Activated CD4-positive, CD25-positive, alpha-beta regulatory T cell treated with anti-CD3 and anti-CD28 coated beads, Interleukin-2, amount 50 U/mL, for 72 hours (primary cell): ENCODE measurements around the gene TMUB2.

Experiments used
- DNase-seq: peaks from one replicate; pipeline ENCODE4 v3.0.0; 2021

Gene TMUB2

DNA sequence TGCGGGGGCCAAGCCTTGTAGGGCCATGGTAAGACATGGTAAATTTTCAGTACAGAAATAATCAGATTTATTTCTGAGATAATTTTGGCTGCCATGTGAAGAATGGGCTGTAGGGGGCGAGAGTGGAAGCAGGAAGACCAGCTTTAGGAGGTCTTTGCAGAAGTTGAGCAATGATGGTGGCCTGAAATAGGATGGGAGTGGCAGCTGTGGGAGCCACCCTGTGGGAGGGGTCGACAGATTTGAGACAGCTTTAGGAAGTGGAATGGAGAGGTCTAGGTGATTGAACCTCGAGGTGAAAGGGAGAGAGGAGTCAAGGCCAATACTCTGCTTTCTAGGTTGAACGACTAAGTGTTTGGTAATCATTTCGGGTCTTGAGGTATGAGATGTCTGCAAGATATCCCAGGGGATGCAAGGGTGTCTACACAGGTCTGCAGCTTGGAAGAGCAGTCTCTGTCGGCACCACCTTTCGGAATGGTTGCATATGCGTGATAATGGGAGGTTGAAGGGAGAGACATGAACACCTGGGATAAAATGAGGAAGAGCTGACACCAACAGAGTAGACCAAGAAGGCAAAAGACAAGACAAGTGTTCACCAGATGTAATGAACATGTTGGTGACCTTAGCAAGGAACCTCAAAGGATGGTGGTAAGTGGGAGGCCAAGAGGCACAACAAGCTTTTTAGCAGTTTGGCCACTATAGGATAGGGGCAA, 17.1 kb downstream of the TMUB2 start:
- no peak for DNase-seq

DNA sequence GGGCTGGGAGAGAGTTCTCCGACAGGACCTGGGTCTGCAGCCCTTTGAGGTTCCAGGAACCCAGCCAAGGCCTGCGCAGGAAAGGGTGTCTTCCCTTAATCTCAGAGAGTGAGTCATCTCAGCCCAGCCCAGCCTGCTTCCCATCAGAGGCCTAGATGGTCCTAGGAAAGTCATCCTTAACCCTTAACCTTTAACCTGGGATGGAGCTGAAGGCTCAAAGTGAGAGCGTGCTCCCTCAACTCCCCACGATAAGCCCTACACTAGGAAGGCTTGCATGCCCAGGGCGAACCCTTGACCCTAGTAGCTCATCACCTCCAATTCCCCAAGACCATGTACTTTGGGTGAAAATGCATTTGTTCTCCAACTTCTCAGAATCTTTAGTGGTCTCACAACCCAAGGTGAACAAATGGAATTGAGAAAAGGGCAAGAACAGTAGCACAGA, 17.7 kb downstream of the TMUB2 start:
- no peak for DNase-seq

DNA sequence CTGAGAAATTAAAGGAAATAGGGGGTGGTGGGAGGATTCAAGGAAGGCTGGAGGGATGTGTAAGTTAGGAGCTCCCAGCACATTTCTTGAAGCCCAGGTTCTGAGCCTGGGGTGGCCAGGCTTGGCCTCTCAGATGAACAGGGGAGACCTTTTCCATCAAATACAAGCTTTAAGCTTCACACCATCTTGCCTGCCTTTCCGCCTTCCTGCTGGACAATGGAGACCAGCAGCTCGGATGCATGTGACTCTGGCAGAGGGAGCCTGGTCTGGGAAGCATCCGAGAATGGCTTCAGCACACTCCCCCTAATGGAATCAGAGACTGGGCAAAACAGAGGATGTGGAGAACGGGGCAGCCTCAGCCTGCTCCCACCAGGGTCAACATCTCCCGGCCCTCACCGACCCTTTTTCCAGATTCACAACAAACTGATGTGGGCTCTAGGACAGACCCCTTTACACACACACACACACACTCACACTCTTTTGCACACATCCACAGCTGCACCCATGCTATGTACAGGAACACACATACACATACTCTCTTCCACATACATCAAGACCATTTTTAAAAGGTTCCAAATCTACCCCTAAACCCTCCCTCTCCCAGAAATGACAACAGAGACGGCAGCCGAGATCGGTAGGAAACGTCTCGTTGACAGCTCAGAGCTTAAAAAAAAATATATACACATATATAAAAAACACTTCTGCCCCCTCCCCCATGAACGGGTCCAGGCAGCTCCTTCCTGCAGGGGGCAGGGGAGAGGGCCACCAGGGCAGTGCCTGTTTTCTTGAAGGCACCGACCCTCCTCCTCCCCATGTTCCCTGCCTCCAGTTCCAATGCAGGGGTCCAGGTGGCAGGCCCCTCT, 19.4 kb downstream of the TMUB2 start:
- DNase-seq: no peak

DNA sequence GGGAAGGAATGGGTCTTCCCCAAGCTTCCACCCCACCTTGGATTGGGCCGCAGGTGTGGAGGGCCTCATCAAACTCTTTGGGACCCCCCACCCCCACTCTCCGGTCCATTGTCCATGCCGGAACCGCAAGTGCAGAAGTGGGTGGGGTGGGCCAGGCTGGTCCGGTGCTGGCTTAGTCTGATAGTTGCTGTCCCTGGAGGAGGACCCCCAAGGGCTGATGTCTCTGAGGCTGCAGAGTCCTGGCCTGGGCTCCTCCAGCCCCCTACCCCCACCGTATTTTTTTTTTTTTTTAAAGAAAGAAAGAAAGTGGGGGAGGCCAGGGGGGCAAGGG, 20.0 kb downstream of the TMUB2 start:
- DNase-seq: no peak

DNA sequence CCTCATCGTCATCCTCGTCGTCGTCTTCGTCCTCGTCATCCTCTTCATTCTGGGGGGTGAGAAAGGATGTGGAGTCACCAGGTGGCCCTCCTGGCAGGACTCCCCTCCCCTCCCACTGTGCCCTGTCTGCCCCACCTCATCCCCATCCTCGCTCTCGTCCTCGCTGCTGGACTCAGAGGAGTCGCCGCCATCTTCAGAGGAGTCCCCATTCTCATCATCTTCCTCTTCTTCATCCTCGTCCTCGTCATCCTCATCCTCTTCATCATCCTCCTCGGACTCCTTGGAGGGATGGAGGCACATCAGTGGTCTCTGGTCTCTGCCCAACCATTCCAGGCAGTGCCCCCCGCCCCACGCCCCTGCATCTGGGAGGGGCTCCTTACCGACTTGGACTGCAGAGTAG, 20.5 kb downstream of the TMUB2 start:
- DNase-seq: no peak

DNA sequence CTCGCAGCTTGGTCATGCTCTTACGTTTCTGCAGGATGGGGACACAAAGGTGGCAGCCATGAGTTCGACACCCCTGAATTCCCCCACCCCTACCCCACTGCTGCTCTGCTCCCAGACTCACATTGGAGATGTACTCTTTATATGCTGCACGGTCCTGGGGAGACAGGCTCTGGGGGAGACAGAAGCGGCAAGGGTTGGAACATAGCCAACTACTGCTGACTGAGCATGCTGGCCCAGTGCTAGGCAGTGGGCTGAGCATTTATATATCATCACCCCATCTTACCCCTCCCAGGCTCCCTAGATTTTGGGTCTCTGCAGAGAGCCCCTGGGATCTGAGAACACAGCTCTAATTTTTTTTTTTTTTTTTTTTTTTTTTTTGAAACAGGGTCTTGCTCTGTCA, 21.0 kb downstream of the TMUB2 start:
- DNase-seq: no peak

GRCh38 chr17:44209786-44210341, 23.1 kb downstream of the TMUB2 start:
- no peak for DNase-seq

- DNase-seq: peak; percentile 94
These were observed 23.8 kb downstream of the TMUB2 start for GRCh38 chr17:44210342-44211192.

DNA sequence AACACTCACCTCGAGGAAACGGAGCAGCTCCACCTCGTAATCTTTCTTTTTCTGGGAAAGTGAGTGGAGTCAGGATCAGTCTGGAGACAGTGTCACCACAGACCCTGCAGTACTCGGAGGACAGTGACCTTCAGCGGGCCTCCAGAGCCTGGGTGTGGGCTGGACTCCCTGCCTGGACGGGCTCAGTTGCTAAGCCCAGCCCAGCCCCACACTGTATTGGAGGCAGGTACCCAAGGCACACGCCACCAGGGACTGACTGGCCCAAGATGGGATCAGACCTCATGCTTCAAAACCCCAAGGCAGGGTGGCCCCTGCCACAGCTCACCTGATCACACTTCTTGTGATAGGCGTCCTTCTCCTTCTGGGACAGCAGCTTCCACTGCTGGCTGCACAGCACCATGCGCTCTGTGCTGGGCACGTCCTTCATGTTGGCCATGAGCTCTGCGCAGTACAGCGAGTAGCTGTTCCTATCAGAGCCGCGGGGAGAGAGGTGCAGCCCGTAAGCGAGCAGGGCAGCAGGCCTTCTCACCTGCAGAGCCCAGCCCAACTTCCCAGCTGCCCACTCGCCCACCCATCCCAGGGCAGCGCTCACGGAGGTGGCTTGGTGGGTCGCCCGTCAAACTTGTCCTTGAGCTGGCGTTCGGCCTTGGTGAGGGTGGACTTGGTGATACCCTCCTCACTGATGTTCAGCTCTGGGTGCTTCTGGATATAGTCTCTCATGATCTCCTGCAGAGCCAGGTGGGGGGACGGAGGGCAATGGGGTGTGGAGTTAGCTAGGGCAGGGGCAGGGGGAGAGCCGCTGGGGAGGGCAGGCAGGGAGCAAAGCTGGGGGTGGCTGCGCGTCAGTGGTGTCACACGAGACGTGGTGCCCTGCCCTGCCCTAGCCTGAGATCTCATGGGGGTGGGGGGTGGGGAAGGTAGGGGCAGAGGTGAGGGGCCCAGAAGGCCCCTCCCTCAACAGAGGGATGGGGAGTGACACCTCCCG, 24.8 kb downstream of the TMUB2 start:
- DNase-seq: no peak

DNA sequence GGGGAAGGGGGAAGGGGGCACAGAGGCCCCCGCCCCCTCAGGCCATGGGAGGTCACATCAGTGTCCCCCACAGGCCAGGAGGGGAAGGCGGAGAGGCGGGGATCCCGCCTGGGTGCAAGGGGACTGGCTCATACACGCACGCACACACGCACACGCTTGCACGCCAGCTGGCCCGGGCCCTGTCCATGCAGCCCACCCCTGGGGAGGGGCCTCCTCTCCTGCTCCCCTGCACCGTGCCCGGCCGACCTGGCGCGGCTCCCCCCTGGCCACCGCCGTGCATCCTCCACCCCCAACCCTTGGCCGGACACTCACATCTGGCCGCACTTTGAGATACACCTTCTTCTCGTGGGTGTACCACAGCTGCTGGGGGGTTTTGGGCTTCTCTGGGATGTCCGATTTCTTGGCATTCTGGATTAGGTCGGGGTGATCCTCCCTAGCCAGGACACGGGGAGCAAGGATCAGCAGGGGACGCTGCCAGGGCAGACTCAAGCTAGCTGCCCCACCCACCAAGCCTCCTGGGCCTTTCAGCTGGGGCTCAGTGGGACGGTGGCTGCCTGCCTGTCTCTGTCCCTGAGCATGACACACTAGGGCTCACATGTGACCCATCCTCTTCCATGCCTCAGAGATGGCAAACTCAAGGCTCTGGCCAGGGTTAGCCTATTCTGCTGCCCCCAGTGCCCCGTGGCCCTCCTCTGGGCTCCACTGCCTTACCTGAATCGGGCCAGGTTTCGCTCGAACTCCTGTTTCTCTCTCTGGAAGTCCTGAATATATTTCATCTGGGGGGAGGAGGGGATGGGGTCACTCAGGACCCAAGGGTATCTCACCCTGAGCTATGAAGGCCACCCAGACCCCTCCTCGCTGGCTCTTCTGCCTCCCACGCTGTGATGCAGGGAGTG, 26.0 kb downstream of the TMUB2 start:
- no peak for DNase-seq

GRCh38 chr17:44213403-44214229, 26.8 kb downstream of the TMUB2 start:
- no peak for DNase-seq

DNA sequence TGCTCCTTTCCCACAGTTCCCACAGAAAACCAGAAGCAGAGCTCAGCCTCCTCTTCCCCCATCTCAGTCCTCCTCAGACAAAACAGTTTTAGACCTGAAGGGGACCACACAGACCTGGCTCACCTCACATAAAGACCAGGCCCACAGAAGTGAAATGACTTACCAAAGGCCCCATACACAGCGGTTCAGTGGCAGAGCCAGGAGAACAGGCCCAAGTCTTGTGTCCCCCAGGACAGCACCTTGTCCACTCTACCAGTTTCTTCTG, 27.4 kb downstream of the TMUB2 start:
- DNase-seq: no peak

- DNase-seq: no peak
These were observed 28.1 kb downstream of the TMUB2 start for GRCh38 chr17:44214896-44215295.

DNA sequence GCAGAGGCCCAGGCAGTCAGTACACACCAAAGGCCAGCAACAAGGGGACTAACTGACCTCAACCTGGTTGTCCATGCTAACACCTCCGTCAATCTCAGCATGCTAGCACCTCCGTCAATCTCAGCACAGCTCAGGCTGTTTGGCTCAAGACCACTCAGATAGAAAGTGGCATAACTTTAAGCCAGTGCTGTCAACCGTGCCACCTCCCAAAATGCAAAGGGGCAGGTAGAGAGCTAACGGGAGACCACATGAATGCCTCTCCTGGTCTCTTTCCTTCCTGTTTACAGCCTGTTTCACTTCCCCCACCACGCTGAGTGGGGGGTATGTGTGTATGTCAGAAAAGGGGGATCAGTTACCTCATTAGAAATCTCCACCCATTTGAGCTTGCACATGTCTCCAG, 29.4 kb downstream of the TMUB2 start:
- no peak for DNase-seq

GRCh38 chr17:44216694-44217093, 29.9 kb downstream of the TMUB2 start:
- DNase-seq: no peak

DNA sequence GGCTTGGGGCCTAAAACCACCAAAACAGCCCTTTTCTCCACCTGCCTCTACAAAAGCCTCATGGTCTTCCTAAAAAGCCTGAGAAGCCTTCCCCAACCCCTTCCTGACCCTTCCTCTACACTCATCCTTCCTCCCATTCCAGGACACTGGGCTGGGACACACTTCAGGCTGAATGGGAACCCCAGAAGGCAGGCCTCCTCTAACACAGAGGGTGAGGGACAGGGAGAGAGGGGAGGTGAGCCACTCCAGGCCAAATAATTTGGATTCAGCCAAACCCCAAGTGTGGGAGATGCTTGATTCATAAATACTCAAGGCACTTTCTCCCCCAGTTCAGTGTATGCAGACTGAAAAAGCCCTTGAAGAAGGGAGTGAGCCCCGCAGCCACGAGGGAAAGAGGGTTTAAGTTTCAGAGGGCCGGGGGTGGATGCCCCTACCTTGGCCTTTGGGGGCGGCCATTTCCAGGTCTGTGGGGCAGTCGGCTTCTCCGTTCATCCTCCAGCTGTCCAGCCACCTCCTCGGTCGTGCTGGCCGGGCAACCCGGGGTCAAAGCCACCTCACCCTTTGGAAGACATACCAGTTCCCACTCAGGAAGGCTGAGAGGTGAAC, 31.1 kb downstream of the TMUB2 start:
- no peak for DNase-seq

DNA sequence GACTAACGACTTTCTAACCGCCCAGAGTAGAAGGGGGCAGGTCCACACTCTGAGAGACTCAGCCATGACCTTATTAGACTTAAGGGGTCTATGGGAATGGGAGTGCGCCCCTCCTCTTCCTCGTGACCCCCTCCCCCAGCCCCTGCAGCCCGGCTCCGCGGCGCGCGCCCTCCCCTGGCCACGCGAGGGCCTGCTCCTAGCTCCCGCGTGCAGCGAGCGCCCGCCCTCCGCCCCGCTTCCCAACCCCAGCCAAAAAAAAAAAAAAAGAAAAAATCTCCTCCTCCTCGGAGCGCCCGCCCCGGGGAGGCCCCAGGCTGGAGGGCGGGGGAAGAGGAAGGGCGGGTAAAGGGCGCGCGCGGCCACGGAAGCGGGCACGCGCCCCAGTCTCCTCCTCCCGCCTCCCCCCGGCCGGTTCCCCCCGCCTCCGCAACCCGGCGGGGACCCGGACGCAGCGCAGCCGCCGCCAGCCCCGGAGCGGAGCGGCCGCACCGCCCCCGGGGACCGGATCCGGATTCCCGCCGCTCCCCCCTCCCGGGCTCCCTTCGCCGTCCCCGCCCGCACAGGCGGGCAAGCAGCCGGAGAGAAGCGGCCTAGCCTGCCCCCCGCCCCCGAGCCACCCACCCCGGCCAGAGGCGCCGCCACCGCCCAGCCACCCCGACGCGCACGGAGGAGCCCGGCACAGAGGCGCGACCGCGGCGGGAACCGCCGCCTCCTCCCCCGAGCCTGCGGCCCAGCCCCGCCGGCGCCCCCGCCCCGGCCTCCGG, 31.8 kb downstream of the TMUB2 start:
- DNase-seq: peak; percentile 89

DNA sequence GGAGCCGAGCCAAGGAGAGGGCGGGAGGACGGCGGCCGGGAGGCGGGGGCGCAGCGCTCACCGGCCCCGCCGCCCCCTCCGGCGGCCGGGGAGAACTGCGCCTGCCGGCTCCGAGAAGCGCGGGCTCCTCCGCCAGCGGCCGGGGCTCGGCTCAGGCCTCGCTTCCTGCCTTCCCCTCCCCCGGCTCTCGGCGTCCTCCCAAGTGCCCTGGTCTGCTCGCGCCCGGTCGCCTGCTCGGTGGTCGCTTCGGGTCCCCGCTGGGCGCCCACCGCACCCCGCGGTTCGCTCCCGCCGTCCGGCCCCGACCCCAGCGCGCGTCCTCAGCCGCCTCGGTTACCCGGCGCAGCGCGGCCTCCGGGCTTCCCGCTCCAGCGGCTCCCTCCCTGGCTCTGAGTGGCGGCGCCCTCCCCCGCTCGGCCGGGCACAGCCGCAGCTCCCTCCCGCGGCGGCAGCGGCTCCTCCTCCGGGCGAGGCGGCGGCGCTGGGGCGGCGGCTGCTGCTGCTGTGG, 32.4 kb downstream of the TMUB2 start:
- DNase-seq: peak; percentile 77
